GM19438 (cell line): Measurements from ENCODE around the gene ITGB2.

Experiments
- ATAC-seq: cut with Tn5 transposase; IDR thresholded peaks from one replicate; pipeline ENCODE4 v1.9.1; 2021; ENCODE audit warnings: low read depth; ENCODE audit not compliant: unreplicated experiment

The ITGB2 gene

DNA sequence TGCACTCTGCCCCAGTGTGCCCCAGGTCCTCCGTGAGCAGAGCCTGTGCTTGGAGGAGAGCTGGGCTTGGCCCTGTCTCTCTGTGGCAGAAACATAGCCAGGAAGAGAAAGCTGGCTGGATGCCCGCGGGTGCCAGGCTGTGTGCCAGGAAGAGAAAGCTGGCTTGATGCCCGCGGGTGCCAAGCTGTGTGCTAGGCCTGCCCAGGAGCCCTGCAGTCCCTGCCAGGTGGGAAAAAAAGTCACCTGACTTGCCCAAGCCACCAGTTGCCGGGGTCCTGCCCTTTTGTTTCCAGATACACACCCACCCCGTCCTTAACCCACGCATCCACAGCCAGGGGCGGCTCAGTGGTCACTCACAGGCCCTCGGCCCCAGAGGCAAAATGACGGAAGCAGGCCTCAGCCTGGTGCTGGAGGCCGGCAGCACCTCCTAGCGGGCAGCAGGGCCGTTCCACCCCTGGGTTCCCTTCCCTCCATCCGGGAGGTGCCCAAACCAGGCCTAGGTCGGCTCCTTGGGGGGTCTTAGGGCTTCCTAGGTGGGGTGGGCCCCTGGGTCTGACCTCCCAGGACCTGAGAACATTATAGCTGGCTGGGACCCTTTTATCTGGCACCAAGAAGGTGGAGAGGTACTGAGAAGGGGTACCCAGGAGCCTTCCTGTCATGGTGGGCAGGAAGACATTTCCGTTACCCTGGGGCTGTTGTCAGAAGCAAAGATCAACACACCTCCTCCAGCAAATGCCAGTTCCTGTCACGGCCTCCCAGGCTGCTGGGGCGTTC lies 9.1 kb downstream of the ITGB2 start:
- no peak for ATAC-seq

DNA sequence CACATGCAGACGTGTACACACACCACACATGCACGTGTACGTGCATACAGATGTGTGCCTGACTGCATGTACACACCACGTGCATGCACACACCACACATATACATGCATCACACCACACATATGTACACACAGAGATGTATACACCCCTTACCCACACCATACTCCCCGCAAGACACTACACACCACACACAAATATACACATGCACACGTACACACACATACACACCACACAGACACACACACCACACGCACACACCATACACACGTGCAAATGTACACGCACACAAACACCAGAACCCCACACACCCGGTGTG lies 9.7 kb downstream of the ITGB2 start:
- ATAC-seq = no peak

DNA sequence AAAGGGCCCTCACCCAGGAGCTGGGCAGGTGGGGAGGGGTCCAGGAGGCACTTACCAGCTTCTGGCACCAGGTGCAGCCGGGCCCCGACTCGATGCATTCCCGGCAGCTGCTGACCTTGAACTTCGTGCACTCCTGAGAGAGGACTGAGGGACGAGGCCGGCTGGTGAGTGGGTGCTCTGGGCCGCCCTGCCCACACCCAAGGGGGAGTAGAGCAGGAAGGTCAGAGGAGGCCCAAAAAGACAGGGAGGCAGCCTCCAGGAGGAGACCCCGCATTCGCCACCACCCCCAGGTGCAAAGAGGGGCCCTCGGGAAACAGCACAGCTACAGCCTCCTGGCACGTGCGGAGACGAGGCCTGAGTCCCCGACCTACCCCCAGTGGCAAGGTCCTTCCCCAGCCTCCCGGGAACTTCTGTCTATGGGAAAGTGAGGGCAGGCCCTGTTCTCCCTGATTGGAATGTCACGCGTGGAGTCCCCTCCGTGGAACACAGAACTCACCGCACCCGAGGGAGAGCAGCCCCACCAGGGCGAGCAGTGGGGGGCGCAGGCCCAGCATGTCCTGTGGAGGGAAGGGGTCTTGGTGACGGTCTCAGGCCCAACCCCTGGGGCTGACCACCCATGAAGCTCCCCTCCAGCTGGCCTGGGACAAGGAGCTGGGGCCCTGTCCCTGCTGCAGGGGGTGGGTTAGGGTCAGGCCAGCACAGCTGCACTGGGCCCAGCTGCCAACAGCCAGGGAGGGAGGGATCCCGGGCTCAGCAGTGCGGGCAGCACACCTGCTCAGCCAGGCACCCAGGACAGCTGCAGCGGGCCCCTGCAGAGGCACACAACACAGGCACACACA lies 10.3 kb downstream of the ITGB2 start:
- no peak for ATAC-seq

DNA sequence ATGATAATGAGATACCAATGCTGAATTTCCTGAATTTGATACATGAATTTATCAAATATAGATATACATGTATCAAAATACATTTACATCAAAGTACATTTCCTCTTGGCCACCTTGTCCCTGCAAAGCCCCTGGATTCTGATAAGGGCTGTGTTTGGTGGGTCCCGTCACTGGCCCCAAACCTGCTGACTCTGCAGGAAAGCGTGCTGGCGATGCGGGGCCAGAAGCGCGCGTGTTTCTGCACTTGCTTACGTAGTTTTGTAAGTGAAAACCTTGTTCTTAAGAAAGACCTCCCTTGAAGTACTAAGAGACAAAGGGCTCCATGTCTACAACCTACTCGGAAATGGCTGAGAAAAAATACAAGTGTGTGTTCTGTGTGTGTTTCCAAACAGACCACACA lies 11.0 kb downstream of the ITGB2 start:
- no peak for ATAC-seq

DNA sequence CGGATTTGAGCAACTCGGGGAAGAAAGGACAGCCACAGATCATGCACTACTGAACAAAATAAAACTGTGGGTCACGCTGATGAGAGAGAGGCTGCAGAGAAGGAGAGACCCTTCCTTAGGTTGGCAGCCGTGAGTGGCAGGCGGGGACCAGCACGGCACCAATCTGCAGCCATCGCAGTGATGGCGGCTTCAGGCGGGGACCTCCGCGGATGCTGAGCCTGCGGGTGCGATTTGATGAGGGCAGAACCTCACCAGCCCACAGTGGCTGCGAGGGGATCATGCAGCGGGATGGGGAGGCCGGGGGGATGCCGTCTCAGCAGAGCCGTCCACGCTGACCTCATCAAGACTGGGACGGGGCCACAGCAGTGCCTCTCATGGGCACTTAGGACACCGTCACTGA lies 11.8 kb downstream of the ITGB2 start:
- no peak for ATAC-seq

DNA sequence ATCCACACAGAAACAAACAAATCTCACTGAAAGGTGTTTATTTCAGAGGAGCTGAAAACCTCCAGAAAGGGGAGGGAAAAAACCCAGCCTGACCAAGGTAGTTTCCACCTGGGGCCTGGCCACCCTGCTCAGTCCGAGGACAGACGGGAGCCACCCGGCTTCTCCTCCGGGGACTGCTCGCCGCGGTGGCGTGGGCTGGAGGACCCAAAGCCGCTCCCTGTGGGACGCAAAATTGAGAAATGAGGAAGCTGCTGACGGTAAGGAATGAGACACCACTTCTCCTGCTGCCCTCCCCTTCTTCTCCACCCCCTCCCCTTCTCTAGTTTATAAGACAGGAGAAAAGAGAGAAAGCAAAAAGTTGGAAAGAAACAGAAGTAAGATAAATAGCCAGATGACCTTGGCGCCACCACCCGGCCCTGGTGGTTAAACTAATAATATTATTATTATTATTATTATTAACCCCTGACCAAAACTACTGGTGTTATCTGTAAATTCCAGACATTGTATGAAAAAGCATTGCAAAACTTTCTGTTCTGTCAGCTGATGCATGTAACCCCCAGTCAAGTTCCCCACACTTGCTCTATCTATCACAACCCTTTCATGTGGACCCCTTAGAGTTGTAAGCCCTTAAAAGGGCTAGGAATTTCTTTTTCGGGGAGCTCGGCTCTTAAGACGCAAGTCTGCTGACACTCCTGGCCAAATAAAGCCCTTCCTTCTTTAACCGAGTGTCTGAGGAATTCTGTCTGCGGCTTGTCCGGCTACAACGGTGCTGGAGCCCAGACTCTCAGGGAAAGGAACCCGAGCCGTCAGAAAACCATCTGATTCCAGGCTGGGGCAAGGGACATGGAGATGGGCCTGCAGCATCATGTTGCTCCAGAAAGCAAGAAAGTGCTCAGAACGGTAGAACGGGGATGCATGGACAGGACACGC lies 12.5 kb downstream of the ITGB2 start:
- no peak for ATAC-seq

DNA sequence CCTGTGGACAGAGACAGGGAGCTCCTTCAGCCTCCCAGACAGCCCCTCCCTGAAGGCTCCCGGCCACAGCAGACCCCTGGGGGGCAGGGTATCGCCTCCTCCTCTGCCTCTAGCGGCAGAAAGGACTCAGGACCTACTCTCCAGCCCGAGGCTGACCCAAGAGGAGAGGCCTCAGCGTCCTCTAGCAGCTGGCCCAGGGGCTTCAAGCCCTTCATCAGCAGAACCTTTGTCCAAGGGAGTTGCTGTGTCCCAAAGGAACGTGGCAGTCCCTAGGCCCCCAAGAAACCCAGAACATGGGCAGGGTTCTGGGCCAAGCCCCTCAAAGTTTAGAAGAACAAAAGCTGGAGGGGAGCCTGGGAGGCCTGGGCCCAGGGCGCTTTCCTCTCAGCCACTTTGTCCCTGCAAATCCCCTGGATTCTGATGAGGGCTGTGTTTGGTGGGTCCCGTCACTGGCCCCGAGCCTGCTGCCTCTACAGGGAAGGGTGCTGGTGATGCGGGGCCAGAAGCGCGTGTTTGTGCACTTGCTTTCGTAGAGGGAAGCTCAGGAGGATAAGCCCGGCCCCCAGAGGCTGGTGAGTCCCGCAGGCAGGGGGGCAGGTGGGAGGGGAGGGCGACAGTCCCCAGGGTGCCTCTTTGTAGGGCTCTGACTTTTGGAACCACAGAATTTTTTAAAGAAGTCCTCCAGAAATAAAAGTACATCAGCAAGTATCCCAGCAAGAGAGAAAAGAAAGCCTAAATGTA lies 13.3 kb downstream of the ITGB2 start:
- ATAC-seq = no peak

DNA sequence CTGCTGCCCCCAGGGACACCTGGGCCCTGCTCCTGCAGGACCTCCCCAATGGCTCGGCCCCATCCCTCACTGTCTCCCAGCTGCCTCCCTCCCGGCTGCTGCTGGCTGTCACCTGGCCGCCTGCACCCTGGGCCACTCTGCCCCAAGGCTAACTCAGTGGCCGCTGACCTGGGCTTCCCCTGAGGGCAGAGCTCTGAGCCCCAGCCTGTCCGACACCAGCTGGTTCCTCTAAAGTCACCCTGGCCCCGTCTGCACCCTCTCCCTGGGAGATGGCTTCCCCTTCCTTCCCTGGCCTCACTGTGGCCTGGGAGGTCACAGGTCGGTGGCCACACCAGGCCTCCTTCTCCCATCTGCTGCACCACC lies 15.0 kb downstream of the ITGB2 start:
- ATAC-seq = no peak

DNA sequence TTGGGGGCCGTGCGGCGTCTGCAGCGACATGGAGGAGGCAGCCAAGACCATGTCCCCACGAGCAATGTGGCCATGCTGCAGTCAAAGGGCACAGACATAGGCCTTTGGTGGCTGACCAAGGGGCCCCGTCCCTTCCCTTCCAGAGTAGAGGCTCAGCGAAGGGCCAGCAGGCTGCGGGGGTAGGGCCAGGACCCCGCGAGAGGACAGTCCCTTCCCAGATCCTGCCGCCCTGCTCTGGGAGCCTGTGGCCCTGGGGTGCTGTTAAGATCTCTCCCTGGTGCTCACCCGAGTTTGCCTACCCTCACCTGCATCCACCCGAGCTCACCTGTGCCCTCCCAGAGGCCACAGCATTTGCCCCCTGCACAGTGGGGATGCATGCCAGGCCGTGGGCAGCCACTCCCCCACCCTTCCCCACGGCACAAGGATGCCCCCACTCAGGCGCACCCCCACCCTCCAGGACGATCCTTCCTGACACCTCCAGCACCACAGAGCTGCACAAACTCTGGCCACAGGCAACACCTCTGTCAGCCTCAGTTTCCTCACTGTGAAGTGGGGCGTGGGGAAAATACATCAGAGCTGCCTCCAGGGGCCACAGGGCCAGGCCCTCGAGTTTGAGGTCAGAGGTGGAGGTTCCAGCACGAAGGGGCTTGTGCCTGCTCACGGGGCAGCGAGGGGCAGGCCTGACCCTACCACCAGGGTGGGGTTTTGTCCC lies 15.5 kb downstream of the ITGB2 start:
- ATAC-seq = no peak

DNA sequence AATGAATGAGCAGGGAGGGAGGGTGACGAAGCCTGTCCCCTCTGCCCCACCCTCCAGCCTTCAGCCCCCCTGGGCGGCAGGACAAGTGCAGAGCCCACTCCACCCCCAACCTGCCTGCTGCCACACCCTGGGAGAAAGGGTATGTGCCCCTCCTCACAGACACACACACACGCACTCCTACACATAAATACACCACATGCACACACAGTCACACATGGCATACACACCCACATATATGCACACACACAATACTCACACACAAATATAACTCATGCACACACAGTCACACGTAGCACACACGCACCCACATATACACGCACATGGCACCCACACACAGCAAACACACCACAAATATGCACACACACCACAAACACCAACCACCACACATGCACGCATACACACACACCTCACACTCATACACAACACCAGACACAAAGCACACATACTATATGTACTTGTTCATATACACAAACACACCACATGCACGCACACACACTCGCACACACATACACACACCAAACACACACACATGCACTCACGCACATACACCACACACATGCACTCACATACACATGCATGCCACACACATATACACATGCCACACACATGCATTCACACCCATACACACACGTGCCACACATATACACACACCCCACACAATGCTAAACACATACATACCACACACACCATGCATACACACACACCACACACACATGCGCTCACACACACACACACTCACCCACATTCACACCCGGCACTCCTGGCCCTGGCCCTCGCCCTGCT lies 16.4 kb downstream of the ITGB2 start:
- no peak for ATAC-seq

DNA sequence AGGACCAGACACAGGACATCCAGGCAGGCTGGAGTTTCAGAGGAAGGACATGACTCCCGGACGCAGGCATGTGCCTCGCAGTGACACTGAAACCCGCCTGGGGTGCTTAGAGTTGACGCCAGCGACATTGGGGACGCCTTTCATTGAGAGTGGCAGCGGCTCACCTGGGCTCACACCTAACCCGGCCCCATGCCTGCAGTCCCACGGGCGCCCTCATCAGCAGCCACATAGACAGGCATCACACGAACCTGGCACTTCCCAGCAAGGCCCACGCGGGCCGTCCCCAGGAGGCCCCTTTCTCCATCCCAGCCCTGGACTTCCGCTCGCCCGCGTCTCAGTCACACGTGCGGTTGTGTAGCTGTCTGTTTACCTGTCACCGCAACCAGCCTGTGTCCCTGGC lies 17.0 kb downstream of the ITGB2 start:
- no peak for ATAC-seq

DNA sequence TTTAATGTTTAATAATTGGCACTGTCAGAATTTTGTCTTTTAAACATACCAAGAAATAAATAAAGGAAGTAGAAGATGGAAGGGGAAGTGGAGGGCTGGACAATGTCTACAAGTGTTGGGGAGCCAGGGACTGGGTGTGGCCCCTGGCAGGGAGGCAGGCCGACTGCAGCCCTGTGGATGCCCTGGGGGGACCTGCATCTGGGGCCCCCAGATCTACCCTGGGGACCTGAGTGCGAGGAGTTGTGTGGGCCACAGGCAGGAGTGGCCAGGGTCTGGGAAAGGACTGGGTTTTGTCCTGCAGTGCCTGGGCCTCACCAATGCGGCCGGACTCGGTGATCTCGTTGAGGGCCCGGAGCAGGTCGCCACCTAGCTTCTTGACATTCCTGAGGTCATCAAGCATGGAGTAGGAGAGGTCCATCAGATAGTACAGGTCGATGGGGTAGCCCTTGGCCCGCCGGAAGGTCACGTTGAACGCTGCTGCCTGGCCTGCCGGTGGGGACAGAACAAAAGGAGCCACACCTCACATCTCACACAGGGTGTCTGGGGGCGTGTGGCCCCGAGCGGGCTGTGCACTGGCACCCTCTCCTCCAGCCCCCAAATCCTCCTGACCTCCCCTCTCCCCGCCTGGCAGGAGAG lies 17.5 kb downstream of the ITGB2 start:
- ATAC-seq = no peak

DNA sequence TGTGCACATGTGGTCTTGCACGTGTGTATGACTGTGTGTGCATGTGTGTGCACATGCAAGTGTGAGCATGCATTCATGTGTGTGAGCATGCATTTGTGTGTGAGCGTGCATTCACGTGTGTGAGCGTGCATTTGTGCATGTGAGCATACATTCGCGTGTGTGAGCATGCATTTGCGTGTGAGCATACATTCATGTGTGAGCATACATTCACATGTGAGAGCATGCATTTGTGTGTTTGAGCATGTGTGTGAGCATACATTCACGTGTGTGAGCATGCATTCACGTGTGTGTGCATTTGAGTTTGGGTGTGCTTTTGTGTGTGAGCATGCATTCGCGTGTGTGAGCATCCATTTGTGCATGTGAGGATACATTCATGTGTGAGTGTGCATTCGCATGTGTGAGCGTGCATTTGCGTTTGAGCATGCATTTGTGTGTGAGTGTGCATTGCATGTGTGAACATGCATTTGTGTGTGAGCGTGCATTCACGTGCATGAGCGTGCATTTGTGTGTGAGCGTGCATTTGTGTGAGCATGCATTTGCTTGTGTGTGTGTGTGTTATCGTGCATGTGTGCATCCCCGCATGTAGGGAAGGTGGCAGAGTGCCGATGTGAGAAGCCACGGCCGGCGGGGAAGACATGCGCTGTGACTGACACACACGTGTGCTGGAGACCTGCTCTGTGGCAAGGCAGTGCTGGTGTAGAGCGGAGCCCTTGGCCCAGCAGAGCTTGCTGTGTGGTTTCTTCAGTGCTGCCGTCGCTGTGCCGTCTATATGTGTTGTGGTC lies 18.2 kb downstream of the ITGB2 start:
- ATAC-seq = no peak

DNA sequence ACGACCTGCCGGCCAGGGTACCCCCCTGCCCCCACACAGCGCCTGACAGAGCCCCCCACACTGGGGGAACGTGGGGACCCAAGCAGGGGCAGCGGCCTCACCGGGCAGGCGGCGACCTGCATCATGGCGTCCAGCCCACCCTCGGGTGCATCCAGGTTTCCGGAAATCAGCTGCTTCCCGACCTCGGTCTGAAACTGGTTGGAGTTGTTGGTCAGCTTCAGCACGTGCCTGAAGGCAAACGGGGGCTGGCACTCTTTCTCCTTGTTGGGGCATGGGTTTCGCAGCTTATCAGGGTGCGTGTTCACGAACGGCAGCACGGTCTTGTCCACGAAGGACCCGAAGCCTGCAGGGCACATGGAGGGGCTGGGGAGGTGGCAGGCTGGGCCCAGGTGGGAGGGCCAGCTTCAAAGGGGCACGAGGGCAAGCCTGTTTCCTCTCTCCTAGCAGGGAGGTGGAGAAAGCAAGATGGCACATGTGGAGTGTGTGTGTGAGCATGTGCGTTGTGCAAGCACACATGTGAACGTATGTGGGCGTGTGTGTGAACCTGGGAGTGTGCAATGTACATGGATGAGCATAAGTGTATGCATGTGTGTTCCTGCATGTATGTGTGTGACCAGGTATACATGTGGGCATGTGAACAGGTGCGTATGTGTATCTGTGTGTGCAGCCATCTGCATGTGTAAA lies 19.2 kb downstream of the ITGB2 start:
- ATAC-seq = no peak

DNA sequence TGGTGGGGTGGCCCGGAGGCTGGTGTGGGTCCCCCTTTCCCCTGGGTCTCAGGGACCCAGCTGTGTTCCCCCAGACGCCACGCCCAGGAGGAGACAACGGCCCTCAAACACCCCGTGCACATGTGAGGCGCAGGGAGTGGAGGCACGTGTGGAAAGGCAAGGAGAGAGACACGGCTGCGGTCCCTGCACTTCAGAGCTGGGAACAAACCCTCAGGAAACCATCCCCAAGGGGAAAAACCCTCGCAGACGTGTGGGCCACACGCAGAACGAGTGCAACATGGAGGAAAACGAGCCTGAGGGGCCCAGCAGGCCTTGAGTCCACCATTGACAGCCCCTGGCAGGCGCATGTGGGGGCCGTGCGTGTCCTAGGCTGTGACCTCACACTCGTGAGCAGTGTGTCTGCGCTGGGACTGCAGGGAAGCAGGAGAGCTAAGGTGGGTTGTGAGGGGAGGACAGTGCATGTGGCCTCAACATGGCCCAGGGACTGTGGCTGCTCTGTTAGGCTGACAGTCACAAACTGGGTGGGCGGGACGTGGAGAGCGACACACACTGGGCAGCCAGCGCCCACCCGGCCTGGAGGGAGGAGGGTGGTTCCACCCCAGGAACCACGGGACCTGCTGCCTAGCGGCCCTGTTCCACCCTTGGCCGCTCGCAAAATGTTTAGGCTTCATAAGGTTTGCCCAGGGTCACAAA lies 20.0 kb downstream of the ITGB2 start:
- no peak for ATAC-seq

DNA sequence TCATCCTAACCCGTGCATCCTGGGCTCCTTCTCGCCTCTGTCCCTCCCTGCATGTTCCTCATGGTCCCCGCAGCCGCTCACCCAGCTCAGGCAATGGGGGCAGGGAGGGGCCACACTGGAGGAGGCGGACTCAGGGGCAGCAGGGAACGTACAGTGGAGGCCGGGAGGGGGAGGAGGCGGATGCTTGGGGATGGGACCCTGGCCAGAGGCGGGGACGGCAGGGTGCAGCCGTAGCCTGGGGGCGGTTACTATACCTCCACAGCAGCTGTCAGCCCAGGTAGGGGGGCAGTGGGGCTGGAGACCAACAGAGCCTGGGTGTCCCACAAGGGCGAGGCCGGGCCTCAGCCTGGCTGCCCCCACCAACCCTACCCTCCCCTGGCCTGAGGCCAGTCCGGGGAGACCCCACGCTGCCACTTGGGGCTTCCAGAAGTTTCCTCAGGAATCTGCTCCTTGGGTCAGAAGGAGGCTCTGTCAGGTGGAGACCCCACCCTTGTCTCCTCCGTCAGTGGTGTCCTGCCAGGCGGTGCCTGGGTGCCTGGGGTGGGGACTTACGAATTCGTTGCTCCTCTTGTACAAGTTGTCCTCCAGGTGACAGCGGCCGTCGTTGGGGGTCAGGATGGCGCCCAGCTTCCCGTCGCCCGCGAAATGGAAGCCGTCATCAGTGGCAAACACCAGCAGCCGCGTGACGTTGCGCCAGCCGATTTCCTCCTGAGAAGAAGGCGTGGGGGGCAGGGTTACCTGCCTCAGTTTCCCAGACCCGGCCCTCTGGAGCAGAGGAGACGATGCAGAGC lies 20.7 kb downstream of the ITGB2 start:
- ATAC-seq = no peak
